NCI-H128 (cell line): ENCODE results near the gene ZGLP1.

Source experiments
- DNase-seq: peaks from one replicate; lab custom pipeline; 2025; ENCODE audit not compliant: unreplicated experiment; lab: John Stamatoyannopoulos, UW

ZGLP1 gene

DNA sequence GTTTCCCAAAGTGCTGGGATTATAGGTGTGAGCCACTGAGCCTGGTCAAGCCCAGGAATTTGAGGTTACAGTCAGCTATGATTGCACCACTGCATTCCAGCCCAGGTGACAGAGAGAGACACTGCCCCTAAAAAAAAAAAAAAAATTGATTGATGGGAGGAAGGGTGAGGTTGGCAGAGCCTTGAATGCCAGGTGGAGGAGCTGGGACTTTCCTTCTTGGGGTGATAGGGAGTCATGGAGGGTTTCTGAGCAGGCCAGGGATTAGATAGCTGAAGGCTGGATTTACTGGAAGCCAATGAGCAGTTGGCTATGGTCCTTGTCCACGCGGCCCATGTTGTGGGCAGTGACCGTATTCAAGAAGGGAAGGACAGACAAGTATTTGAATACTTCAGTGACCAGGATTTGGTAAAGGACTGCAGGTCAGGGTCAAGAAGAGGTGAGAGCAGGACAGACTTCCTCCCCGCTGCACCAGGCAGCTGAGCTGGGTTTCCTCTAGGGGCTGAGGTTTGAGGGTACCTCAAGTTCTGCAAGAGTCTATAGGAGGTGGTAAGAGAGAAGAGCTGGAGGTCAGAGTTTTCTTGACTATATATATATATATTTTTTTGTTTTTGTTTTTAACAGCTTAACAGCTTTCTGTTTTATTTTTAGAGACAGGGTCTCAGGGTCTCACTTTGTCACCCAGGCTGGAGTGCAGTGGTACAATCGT lies 29.7 kb downstream of the ZGLP1 start:
- DNase-seq, result no peak

DNA sequence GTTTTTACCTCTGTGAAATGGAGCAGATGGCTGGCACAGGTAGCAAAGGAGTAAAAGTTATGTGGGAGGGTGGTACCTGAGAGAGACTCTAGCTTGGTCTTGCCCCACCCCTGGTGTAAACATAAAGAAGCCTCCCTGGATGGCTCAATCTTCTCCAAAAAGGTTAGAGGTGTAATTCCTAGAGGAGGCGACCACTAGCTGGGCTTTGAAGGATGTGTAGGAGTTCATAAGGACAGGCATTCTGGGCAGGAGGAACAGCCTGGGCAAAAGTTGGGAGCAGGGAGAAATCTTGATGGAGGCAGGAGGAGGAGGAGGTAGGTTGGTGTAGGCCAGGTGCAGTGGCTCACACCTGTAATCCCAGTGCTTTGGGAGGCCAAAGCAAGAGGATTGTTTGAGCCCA lies 30.7 kb downstream of the ZGLP1 start:
- DNase-seq, result no peak

DNA sequence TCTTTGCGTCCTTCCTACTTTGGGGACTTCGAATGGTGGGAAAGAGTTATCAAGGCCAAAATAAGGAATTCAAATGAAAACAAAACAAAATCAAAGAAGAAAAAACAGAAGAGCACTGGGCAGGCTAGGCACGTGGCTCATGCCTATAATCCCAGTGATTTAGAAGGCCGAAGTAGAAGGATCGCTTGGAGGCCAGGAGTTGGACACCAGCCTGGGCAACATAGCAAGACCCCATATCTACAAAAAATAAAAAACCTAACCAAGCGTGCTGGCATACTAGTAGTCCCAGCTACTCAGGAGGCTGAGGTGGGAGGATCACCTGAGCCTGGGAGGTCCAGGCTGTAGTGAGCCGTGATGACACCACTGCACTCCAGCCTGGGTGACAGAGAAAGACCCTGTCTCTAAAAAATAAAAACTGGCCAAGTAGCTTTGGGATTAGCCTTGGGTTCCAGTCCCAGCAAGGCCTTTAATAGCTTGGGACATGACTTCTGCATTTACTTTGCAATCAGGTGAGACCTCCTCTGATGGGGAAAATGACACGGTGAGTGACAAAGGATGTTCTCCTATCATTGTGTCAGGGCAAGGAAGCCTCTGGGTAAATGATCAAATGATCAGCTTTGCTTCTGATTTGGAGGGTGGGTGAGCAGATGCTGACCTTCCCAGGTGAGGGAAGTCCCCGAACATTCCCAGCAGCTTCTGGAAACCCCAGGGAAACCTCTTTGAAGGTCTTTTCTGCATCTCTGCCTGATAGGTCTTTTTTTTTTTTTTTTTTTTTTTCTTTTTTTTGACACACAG lies 31.6 kb downstream of the ZGLP1 start:
- no peak for DNase-seq

DNA sequence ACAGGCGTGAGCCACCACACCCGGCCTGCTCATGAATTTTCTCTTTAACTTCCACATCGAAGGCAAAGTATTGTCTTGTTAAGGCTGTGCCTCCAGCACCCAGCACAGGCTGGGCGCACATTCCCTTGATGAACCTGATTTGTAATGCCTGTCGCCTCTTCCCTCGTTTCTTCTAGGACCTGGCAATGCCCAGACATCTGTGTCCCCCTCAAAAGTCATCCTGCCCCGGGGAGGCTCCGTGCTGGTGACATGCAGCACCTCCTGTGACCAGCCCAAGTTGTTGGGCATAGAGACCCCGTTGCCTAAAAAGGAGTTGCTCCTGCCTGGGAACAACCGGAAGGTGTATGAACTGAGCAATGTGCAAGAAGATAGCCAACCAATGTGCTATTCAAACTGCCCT lies 35.0 kb downstream of the ZGLP1 start:
- DNase-seq, result no peak

DNA sequence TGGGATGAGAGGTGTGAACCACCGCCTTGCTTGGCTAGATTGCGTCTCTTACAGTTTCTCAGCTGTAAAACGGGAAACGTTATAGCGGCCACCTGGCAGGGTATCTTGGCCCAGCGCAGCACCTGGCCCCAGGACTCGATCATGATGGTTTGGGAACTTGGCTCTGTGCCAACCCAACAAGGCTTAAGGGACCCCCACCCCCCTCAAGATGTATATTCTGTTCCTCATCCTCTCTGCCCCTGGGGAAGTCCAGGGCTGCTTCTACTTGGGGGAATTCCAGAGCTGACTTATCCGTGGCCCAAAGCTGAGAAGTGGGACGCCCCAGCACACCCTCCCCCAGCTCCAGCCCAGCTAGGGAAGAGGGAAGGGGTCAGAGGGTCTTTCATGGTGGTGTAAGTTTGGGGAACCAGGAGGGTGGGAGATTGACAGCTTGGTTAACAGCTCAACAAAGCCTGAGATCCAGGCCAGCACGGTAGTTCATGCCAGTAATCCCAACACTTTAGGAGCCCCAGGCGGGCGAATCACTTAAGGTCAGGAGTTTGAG lies 38.0 kb downstream of the ZGLP1 start:
- DNase-seq, result no peak

DNA sequence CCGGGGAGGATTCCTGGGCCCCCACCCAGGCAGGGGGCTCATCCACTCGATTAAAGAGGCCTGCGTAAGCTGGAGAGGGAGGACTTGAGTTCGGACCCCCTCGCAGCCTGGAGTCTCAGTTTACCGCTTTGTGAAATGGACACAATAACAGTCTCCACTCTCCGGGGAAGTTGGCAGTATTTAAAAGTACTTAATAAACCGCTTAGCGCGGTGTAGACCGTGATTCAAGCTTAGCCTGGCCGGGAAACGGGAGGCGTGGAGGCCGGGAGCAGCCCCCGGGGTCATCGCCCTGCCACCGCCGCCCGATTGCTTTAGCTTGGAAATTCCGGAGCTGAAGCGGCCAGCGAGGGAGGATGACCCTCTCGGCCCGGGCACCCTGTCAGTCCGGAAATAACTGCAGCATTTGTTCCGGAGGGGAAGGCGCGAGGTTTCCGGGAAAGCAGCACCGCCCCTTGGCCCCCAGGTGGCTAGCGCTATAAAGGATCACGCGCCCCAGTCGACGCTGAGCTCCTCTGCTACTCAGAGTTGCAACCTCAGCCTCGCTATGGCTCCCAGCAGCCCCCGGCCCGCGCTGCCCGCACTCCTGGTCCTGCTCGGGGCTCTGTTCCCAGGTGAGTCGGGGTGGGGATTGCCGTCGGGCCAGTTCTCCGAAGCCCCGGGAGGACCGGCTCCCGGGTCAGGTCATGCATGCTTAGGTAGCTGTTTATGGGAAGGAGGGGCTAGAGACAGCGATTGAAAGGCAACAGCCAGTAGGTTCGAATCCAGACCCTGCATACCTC lies 38.8 kb downstream of the ZGLP1 start, which contains the start of gene ICAM1:
ICAM1 (plus strand) TSS at position 505 of the 779 bp plus-strand sequence; CDS start at position 545, 40 bp downstream.
- no peak for DNase-seq

DNA sequence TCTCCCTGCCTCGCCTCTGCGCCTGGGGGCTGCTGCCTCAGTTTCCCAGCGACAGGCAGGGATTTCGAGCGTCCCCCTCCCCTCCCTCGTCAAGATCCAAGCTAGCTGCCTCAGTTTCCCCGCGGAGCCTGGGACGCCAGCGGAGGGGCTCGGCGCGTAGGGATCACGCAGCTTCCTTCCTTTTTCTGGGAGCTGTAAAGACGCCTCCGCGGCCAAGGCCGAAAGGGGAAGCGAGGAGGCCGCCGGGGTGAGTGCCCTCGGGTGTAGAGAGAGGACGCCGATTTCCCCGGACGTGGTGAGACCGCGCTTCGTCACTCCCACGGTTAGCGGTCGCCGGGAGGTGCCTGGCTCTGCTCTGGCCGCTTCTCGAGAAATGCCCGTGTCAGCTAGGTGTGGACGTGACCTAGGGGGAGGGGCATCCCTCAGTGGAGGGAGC lies 39.4 kb downstream of the ZGLP1 start:
- no peak for DNase-seq

DNA sequence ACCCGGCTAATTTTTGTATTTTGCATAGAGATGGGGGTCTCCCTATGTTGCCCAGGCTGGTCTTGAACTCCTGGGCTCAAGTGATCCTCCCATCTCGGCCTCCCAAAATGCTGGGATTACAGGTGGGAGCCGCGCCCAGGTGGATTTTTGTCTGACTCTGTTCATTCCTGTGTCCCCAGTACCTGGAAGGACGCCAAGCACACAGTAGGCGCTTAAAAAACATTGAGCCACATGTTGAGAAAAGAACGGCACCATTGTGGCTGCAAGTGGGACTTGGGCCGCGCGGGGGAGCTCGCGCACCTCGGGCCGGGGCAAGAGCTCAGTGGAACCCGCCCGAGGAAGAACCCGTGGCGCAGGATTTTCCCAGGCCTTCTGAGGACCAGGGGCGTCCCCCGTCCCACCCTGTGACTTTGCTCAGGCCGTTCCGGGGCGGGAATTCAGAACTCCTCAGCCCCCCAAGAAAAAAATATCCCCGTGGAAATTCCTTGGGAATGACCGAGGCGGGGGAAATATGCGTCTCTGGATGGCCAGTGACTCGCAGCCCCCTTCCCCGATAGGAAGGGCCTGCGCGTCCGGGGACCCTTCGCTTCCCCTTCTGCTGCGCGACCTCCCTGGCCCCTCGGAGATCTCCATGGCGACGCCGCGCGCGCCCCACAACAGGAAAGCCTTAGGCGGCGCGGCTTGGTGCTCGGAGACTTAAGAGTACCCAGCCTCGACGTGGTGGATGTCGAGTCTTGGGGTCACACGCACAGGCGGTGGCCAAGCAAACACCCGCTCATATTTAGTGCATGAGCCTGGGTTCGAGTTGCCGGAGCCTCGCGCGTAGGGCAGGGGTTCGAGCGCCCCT lies 40.1 kb downstream of the ZGLP1 start:
- DNase-seq, result peak; percentile 51

DNA sequence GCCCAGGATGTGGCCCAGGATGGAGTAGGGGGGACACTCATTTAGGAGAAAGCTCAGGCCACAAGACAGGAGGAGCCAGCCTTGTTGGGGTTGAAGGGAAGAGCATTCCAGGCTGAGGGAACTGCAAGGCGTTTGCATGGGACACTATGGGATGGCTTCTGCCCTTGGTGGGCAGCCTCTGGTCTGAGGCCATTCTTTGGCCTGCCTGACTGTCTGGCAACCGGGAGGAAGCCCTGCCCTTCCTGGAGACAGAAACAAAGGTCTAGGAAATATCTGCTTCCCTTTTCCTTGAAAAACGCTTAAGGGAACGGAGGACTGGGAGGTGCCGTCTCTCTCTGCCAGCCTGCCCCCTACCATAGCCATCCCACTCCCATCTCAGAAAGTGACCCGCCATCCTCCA lies 41.5 kb downstream of the ZGLP1 start:
- DNase-seq, result no peak

DNA sequence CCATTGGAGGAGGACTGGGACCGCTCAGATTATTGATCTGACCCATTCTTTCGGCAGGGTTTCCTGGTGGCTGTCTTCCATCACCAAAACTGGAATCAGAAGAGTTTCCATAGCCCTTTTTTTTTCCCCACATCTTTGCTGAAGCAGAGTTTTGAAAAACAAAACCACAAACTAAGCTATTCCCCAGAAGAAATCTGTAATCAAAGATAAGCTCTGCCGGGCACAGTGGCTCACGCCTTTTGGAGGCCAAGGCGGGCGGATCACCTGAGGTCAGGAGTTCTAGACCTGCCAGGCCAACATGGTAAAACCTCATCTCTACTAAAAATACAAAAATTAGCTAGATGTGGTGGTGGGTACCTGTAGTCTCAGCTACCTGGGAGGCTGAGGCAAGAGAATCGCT lies 42.9 kb downstream of the ZGLP1 start:
- DNase-seq, result no peak

DNA sequence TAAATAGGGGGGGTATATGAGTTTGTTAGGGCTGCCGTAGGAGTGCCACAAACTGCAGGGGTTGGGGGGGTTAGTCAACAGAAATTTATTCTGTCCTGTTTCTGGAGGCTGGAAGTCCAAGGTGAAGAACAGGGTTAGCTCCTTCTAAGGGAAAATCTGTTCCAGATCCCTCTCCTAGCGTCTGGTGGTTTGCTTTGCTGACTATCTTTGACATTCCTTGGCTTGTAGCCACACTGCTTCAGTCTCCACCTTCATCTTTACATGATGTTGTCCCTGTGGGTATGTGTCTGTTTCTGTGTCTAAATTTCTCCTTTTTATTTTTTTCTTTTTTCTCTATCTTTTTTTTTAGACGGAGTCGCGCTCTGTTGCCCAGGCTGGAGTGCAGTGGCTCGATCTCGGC lies 46.8 kb downstream of the ZGLP1 start:
- no peak for DNase-seq

DNA sequence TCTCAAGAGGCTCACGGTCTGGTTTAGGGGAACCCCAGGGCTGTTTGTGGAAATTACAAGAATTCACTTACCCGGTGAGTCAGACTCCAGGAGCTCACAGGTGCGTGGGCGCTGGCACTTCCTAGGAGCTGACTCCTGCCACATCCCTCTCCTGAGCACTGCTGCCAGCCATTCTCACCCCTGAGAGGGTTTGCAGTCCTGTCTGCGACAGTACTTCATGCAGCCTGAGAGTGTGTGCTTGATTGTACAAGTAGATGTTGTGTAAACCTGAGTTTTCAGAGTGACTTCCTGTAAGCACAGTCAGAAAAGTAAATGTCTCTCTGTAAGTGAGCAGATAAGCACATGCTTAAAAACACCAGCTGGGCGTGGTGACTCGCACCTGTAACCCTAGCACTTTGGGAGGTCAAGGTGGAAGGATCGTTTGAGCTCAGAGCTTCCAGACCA lies 49.5 kb downstream of the ZGLP1 start:
- DNase-seq, result no peak

DNA sequence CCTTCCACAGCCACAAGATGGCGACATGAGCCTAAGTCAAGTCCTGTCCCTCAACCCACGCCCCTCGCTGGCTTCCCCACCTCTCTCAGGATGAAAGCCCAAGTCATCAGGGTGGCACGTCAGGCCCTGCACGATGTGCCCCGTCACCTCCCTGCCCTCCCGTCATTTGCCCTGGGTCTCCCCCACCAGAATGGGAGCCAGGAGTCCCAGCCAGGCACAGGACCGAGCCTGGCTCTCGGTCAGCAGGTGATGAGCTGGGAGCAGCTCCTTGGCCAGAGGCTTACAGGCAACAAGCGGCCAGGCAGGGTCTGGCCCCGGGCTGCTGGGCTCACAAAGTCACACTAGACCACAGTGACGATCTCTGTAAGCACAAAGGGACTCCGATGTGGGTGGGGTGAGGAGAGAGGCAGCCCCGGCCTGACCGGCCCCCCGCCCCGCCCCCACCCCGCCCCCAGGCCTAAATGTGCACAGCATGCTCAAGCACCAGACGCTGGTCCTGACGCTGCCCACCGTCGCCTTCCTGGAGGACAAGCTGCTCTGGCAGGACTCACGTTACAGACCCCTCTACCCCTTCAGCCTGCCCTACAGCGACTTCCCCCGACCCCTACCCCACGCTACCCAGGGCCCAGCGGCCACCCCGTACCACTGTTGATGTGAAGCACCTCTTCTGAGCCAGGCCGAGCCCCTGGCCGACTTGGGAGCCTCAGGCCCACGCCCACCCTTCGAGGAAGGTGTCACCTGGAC lies 50.3 kb downstream of the ZGLP1 start:
- DNase-seq, result peak; percentile 70

DNA sequence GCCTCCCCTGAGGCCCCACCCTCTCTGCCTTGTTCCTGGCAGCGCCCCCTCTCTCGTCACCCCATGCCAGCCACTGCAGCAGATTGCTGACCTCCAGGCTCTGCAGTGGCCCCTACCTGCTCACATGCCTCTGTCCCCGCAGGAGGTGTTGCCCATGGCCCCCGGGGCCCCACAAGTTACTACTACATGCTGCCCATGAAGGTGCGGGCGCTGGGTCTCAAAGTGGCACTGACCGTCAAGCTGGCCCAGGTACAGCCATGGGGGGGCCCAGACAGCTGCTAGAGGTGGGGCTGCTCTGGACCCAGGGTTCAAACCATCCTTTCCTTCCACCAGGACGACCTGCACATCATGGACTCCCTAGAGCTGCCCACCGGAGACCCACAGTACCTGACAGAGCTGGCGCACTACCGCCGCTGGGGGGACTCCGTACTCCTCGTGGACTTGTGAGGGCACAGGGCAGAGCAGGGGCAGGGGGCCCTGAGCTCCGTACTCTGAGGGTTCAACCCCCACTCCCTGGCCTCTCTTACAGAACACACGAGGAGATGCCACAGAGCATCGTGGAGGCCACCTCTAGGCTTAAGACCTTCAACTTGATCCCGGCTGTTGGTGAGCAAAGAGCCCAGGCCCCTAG lies 51.4 kb downstream of the ZGLP1 start:
- DNase-seq, result no peak

DNA sequence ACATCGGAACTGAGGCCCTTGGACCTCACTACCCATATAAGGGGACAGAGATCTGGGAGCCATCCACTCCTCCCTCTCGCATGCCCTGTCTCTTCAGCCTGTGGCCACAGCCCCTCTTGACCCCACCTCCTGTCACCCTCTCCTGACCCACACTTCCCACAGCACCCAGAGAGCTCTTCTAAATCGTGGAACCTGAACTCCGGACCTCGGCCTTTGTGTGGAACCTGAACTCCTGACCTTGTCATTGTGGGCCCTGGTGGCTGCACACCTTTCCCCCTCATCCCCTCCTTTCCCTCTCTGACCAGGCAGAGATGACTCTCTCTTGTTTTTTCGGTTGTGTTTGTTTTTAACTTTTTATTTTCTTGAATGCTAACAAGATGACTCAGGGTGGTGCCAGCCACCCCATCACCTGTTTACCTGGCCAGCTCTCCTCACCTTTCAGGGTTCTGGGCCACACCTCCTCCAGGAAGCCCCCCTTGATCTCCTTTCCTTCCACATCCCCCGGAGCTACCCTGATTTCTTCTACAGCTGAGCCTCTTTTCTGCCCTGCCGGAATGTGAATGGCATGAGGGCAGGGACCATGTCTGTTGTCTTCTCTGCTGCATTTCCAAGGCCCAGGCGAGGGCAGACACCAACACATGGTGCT lies 52.5 kb downstream of the ZGLP1 start:
- DNase-seq, result no peak

DNA sequence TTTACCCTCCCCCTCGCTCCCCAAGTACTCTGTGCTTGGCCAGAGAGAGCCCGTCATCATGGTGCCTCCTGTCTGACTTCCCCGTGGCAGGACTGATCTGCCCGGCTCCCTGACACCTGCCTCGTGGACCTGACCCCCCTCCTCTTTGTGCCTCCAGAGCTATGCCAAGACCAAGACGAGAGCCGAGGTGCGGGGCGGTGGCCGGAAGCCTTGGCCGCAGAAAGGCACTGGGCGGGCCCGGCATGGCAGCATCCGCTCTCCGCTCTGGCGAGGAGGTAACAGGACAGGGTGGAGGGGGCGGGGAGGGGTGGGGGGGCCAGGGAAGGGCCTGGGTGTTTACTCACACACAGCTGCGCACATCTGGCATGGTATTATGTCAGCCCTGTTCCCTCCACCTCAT lies 53.1 kb downstream of the ZGLP1 start:
- DNase-seq, result no peak

DNA sequence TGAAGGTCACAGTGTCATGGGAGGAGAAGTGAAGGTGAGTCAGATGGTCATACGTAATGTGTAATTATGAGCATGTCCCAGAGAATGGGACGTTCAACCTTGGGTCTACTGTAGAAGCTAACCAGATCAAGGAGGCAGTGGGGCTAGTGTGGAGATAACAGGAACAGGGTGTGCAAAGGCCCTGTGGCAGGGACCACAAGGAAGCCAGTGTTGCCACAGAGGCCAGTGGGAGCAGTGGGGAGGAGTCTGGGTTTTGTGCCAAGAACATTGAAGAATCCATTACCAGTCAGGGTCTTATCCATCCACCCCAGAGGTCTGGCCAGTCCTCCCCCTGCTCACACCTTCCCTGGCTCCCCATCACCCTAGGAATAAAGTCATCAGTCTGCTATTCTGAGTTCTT lies 54.3 kb downstream of the ZGLP1 start:
- DNase-seq, result no peak
